Measurements from ENCODE around the gene OPCML. TPM values are rescaled to one million over a fixed set of nuclear protein-coding genes. Genes with fewer than 3 reads are reported as not detected.

Gene OPCML
- total RNA-seq, 1 experiment from 2014 or later, result 0.94 TPM

DNA sequence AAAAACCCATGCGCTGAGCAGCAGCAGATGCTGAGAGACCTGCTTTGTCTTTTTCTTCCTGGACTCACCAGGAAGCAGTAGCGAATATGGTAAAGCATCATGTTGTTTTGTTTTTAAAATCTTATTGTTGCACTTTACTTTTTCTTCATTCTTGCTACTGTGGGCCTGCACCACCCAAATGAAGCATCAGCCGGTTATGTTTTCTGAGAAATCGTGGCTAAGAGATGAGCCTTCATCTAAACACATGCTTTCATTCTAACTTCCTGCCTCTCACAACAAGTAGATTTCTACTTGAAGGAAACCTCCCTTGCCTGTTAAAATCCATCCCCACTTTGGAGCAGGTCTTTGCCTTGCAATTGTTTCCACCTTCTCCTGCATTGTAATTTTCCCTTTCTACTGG is 1136.0 kb downstream of the OPCML start:
- TF ChIP-seq, protein P1, sequence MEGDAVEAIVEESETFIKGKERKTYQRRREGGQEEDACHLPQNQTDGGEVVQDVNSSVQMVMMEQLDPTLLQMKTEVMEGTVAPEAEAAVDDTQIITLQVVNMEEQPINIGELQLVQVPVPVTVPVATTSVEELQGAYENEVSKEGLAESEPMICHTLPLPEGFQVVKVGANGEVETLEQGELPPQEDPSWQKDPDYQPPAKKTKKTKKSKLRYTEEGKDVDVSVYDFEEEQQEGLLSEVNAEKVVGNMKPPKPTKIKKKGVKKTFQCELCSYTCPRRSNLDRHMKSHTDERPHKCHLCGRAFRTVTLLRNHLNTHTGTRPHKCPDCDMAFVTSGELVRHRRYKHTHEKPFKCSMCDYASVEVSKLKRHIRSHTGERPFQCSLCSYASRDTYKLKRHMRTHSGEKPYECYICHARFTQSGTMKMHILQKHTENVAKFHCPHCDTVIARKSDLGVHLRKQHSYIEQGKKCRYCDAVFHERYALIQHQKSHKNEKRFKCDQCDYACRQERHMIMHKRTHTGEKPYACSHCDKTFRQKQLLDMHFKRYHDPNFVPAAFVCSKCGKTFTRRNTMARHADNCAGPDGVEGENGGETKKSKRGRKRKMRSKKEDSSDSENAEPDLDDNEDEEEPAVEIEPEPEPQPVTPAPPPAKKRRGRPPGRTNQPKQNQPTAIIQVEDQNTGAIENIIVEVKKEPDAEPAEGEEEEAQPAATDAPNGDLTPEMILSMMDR (conservative IDR thresholded peaks at IDR 0.05), result no peak
- 0 out of 7 replicates have a peak, but pooled peaks cover 0 to 2% (median 0%) of the 10 kb centered on the region in 3 experiments for H3K36me3 Mint-ChIP-seq (ENCODE audit: insufficient read depth in 1 of 3, low read depth in 3 of 3)
- WGBS (ENCODE audit: extremely low coverage, insufficient read length, low lambda C conversion rate), result no CpG with 5 or more reads among the region's 4 CpGs

More for the DNA sequence above, 1136.0 kb downstream of the OPCML start:
- Histone ChIP-seq H2BK12ac (ENCODE audit: insufficient read length, low read depth, low read length) (no peak overlapping the region), H3K23ac (ENCODE audit: insufficient read length, low read depth, low read length) (no peak overlapping the region), H3K18ac (ENCODE audit: insufficient read length, low read depth, low read length) (no peak overlapping the region), H3K56ac (ENCODE audit: insufficient read length, low read depth, low read length) (no peak overlapping the region), H4K8ac (replicated peaks; ENCODE audit: insufficient read length, low read depth, low read length) (no peak overlapping the region), H3K79me1 (ENCODE audit: insufficient read depth, low read depth, low read length, poor library complexity, severe bottlenecking) (no peaks in the 10 kb centered on the region), H3T11ph (ENCODE audit: low read length) (no peak overlapping the region), H2BK15ac (ENCODE audit: low read depth, low read length) (no peak overlapping the region), H3K4ac (ENCODE audit: low read depth, low read length) (no peak overlapping the region), H2AK5ac (ENCODE audit: insufficient read length, low read length) (no peak overlapping the region), H3K14ac (ENCODE audit: insufficient read depth, low read length) (no peak overlapping the region), H2AFZ (ENCODE audit: low read length) (no peak overlapping the region), H3K27me3 (ENCODE audit: insufficient read depth, low read length) (no peaks in the 10 kb centered on the region), H3K9ac (ENCODE audit: extremely low read depth, insufficient read length, low read length) (no peak overlapping the region), H3K23me2 (ENCODE audit: insufficient read length, low read depth, low read length, poor library complexity, severe bottlenecking) (no peaks in the 10 kb centered on the region), H3K4me2 (ENCODE audit: insufficient read depth, insufficient read length, low read length) (no peak overlapping the region), H2BK5ac (ENCODE audit: insufficient read length, low read length) (no peak overlapping the region), H3K27ac (ENCODE audit: insufficient read length, low read depth, low read length) (no peak overlapping the region), H4K20me1 (ENCODE audit: control insufficient read depth, insufficient read depth, insufficient read length) (no peaks in the 10 kb centered on the region), H3K4me1 (ENCODE audit: insufficient read depth, low read length) (peaks cover 3% of the 10 kb centered on the region; the same call in 1 of the 2 replicates), H4K5ac (ENCODE audit: insufficient read length, low read depth, low read length) (no peak overlapping the region), H3K9me3 (ENCODE audit: control insufficient read depth, low read depth, low read length) (no peaks in the 10 kb centered on the region), H3K79me2 (ENCODE audit: insufficient read depth, low read length) (no peaks in the 10 kb centered on the region), H4K91ac (ENCODE audit: insufficient read length, low read depth, low read length) (no peak overlapping the region), H2BK120ac (ENCODE audit: low read depth, low read length, poor library complexity, severe bottlenecking) (no peak overlapping the region), H2BK20ac (ENCODE audit: low read depth, low read length, poor library complexity, severe bottlenecking) (no peak overlapping the region)
- Mint-ChIP-seq H3K27ac (no peak overlapping the region), H3K27me3 (ENCODE audit: low read depth) (peaks cover 2% of the 10 kb centered on the region), H3K4me3 (no peak overlapping the region), H3K4me1 (peaks cover 13% of the 10 kb centered on the region in 2 experiments), H3K9me3 (peaks cover 2 to 4% of the 10 kb centered on the region in 2 experiments; a peak in 3 of 5 replicates)
- DNase-seq, result no peak

Measured in H9 (cell line).